ENCODE results near the gene C2orf81. TPM values are rescaled to one million over a fixed set of nuclear protein-coding genes. Genes with fewer than 3 reads are reported as not detected.

Gene C2orf81
- total and polyA plus RNA-seq, 2 of the 4 experiments (the other 2 are of a cell fraction), result 0.18 to 0.74 TPM

DNA sequence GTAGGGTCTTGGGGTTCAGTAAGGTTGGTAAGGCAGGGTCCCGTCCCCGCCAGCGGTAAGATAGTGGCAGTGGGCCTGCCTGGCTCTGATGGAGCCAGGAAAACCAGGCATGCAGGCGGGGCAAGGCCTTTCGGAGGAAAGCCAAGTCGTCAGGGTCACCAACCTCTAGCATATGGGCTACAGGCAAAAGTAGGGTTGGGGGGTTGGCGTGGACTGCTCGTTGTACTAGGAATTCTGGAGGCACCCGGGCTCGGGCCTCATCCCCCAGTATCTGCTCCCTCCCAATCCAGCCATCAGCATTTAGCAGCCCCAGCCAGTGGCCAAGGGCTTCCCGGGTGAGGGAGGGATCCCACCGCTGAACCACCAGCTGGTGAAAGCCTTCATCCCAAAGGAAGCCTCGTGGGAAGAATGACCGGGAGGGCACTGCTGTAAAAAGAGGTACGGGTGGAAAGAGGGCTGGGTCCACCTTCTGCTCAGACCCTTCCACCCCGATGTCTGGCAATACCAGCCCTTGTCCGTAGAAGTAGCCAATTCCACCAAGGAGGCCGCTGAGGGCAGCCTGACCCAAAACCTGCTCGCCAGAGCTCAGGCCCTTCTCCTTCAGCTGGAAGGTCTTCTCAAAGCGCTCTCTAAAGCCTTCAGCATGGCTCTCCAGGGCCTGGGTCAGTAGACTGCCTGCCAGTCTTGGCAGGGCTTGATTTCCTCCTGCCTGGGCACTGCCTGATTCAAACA, 40.8 kb upstream of the C2orf81 start:
- DNase-seq, result no peak
- H4K8ac ChIP-seq (ENCODE audit: low read depth in 2 of 2, low read length in 2 of 2), result no peak overlapping the region
- H3K18ac ChIP-seq (ENCODE audit: low read depth, low read length), result no peak overlapping the region
- no peak overlapping the region for H2BK5ac ChIP-seq (ENCODE audit: low read depth, low read length, poor library complexity, severe bottlenecking)
- in situ Hi-C loops (cut with MboI; ENCODE audit: low sequenced_read_pairs), result no loop called here
- H2AK5ac ChIP-seq (ENCODE audit: low read depth, low read length), result no peak overlapping the region
- H2BK20ac ChIP-seq (ENCODE audit: low read depth, low read length), result no peak overlapping the region
- peaks cover 13 to 56% of the 10 kb centered on the region in 2 experiments; a peak in 3 of 4 replicates for H3K79me1 ChIP-seq (ENCODE audit: low read depth in 1 of 2, low read length in 2 of 2)
- H3K56ac ChIP-seq (ENCODE audit: extremely low read depth, insufficient read depth, low read length), result no peak overlapping the region
- ATAC-seq (ENCODE audit: low read depth), result no peak
- no peak overlapping the region for H2BK15ac ChIP-seq (ENCODE audit: low read depth, low read length)
- TF ChIP-seq MAZ (IDR thresholded peaks at IDR 0.05; ENCODE audit: borderline replicate concordance, low read depth, low read length) (no peak), SMC3 (IDR thresholded peaks at IDR 0.05; ENCODE audit: low read depth, low read length) (no peak), MXI1 (IDR thresholded peaks at IDR 0.05; ENCODE audit: borderline replicate concordance, low read depth, low read length) (no peak)
- TF ChIP-seq, protein P1, sequence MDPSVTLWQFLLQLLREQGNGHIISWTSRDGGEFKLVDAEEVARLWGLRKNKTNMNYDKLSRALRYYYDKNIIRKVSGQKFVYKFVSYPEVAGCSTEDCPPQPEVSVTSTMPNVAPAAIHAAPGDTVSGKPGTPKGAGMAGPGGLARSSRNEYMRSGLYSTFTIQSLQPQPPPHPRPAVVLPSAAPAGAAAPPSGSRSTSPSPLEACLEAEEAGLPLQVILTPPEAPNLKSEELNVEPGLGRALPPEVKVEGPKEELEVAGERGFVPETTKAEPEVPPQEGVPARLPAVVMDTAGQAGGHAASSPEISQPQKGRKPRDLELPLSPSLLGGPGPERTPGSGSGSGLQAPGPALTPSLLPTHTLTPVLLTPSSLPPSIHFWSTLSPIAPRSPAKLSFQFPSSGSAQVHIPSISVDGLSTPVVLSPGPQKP (IDR thresholded peaks at IDR 0.05; ENCODE audit: borderline replicate concordance, low read depth, low read length), result no peak
- intact Hi-C loops (cut with micrococcal nuclease), result no loop called here
- TSS peak; percentile 57 for BruUV-seq (replicated peaks)
- H2AK9ac ChIP-seq (replicated peaks; ENCODE audit: low read depth, low read length, poor library complexity), result peak overlapping the region; percentile 29
- no peak overlapping the region for H3K4me3 ChIP-seq (ENCODE audit: insufficient read depth, low read depth, low read length)
- no peak overlapping the region for H2AFZ ChIP-seq (replicated peaks; ENCODE audit: low read length, poor library complexity)
- POLR2A ChIA-PET (ENCODE audit: unreplicated experiment), result no interaction called here
- WGBS, 2 experiments (ENCODE audit: extremely low coverage in 2 of 2, insufficient read length in 1 of 2), result 89% methylated on average over 6 of the region's 20 CpGs; no CpG with 5 or more reads in 1 of the 2 experiments
- no peaks in the 10 kb centered on the region for H4K20me1 ChIP-seq (ENCODE audit: insufficient read depth, low read length)
- H3K36me3 ChIP-seq (ENCODE audit: control insufficient read depth, insufficient read depth, low read length), result peaks cover 21% of the 10 kb centered on the region
- no peaks in the 10 kb centered on the region for H3K9me3 ChIP-seq (ENCODE audit: control insufficient read depth, insufficient read depth, low read length)
- H4K91ac ChIP-seq (ENCODE audit: insufficient read depth, low read depth, low read length), result no peak overlapping the region
- no peak overlapping the region for H3K23ac ChIP-seq (ENCODE audit: low read depth, low read length)
- no peak overlapping the region for H3K4me2 ChIP-seq (ENCODE audit: low read depth, low read length)
- H2BK120ac ChIP-seq (ENCODE audit: low read depth, low read length), result no peak overlapping the region
- no peak overlapping the region for H3K9ac ChIP-seq (ENCODE audit: low read depth, low read length)
- H4K5ac ChIP-seq (ENCODE audit: low read depth, low read length), result no peak overlapping the region
- dilution Hi-C loops (cut with HindIII; ENCODE audit: low sequenced_read_pairs, unreplicated experiment), result no loop called here
- no peaks in the 10 kb centered on the region for H3K9me1 ChIP-seq (ENCODE audit: insufficient read depth, low read length)
- no peak overlapping the region for H3K4ac ChIP-seq (ENCODE audit: low read depth, low read length)
- no peaks in the 10 kb centered on the region for H3K27me3 ChIP-seq (ENCODE audit: control insufficient read depth, insufficient read depth, low read length)
- CTCF ChIA-PET, result no interaction called here
- no peak overlapping the region for H3K14ac ChIP-seq (replicated peaks; ENCODE audit: low read depth, low read length)
- no peak overlapping the region for H3K27ac ChIP-seq (ENCODE audit: insufficient read depth, low read length)
- H3K4me1 ChIP-seq (ENCODE audit: control insufficient read depth, insufficient read depth, low read length), result peaks cover 5% of the 10 kb centered on the region

Data from IMR-90 (cell line).